HG02852 (cell line): ENCODE measurements around the gene PCDH15.

ENCODE experiments used
- ATAC-seq: cut with Tn5 transposase; IDR thresholded peaks from one replicate; pipeline ENCODE4 v1.9.1; 2021; ENCODE audit warnings: mild to moderate bottlenecking, moderate library complexity; ENCODE audit not compliant: unreplicated experiment

Gene PCDH15

DNA sequence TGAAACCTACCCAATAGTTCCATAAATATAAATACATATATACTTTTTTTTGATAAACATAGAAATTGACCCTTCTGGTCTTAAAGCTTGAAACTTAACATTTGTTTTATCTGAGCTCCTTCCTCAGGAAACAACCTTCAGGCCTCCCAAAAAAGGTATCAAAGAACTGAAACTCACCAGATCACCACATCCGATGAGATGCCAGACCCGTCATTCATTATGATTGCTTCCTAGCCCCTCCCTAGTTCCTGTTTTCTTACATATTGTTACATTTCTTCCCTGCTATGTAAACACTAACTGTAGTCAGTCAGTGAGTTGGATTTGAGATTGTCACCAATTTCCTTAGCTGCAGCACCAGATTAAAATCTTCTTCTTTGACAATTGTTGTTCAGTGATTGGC, 663.6 kb downstream of the PCDH15 start:
- ATAC-seq = no peak

DNA sequence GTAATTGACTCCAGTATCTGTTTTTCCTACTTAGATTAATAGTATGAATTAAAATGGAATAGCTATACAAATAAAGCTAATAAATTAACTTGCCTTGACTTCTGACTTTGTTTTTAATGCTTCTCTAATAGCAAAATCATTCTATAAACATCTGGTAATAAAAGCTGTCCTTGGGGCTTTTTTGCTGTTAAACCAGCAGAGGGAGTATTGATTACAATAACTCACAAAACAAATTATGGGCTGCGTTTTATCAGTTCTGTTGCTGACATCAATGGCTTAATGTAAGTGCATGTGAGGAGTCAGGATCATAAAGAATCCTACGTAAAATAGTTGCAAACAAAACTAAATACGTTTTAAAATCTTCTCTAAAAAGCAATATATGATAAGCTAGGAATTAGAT, 667.8 kb downstream of the PCDH15 start:
- ATAC-seq = no peak

DNA sequence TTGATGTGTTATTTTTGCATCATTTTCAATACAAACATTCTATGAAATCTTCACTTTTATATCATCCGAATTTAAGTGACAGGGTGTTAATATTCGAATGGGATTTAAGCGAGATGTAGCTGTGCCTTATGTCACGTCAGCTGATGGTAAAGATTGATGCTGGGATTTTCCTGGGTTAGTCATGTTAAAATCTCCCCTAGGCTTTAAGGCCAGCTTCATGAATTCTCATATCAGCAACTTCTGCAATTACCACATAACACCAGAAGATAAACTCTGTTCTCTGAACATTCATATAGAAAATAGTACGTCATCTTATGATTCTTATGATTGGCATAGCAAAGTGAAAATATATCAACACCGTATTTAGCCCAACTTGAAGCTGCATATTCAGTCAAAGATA, 669.2 kb downstream of the PCDH15 start:
- no peak for ATAC-seq

DNA sequence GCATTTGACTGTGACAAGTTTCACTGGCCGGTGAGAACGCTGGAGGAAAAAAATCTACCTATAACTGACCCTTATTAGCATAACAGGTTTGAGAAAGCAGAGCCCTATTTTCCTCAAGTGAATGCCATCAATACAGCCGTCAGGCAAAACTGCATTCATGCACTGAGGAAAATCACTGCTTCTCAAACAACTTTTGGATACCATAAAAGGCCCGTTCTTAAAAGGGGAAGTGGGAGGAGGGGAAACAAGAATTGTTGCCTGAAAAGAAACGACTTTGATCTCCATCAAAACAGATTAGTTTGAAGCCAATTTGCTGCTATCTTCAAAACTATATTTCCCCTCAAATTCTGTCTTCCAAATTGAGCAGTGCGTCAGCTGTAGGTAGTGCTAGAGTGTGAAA, 670.6 kb downstream of the PCDH15 start:
- no peak for ATAC-seq

- ATAC-seq = no peak
Observed at GRCh38 chr10:54125098-54125747, 675.8 kb downstream of the PCDH15 start.

GRCh38 chr10:54124209-54124885, 676.7 kb downstream of the PCDH15 start:
- ATAC-seq = no peak

DNA sequence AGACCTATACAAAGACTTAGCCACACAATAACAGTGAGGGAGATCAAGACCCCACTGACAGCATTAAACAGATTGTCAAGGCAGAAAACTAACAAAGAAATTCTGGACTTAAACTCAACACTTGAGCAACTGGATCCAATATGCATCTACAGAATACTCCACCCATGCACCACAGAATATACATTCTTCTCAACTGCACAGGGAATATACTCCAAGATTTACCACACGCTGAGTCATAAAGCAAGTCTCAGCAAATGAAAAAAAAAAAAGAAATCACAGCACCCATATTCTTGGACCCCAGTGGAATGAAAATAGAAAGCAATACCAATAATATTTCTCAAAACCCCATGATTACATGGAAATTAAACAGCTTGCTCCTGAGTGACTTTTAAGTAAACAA, 680.2 kb downstream of the PCDH15 start:
- no peak for ATAC-seq

GRCh38 chr10:54108961-54109360, 692.1 kb downstream of the PCDH15 start:
- no peak for ATAC-seq

DNA sequence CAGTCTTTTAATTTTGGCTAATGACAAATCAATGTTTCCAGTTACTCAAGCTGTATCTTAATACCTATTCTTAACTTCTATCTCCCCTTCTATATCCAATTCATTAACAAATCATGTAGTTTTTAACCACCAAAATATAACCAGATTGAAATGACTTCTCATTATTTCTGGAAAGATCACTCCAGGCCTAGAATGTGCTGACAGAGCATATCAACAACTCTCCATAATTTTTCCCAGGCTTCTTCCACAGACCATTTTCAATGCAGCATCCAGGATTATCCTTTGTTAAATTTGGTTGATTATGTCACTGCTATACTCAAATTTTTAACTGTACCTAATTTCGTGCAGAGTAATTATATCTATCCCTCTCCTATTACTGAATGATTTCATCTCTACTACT, 704.1 kb downstream of the PCDH15 start:
- ATAC-seq = no peak

DNA sequence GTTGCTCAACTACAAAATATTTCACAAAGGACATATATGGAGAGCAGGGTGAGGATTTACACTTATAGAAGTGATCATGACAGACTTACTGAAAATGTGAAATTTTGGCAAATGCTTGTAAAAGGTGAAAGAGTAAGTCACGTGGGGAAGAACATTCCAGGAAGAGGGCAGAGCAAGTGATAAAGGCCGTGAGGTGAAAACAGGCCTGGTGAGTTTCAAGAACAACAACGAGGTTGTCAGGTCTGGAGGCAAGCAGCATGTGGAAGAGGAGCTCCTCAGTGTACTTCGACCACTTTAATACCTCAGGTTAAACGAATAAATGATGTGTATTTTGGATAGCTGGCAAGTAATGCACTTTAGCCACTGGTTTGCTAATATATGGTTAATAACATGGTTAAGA, 706.7 kb downstream of the PCDH15 start:
- no peak for ATAC-seq

DNA sequence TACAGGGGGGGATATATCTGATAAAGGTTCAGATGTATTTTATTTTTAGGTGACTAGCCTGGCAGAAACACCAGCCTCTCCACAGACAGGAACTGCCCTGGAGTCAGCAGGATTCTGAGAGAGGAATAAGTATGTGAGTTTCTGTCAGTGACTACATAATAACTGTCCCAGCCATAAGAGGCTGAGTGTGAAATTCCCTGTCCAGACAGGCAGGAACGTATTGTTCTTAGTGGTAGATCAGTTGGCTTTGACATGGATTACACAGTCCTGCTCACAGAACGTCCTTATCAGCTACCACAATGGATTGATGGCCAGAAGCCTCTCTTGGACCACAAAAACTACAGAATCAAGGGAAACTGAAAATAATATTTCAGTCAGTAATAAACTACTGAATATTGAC, 709.8 kb downstream of the PCDH15 start:
- ATAC-seq = no peak

DNA sequence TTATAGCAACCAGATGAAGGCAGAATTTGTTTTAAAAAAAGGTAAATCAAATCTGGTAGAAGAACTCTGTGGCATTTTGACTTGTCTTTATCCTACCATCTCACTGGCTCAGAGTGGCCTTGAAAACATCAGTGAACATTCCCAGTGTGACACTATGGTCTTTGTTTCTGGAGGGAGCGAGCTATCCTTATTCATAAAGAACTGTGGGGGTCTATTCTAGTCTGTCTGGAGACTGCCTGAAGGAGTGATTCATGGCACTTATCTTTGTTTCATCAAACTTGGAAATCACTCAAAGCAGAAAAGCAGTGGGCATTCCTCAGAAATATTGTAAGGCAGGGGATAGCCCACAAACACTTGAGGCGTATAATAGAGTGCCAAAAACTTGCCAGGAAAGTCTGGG, 719.1 kb downstream of the PCDH15 start:
- ATAC-seq = no peak

GRCh38 chr10:54067361-54067760, 733.7 kb downstream of the PCDH15 start:
- ATAC-seq = no peak

DNA sequence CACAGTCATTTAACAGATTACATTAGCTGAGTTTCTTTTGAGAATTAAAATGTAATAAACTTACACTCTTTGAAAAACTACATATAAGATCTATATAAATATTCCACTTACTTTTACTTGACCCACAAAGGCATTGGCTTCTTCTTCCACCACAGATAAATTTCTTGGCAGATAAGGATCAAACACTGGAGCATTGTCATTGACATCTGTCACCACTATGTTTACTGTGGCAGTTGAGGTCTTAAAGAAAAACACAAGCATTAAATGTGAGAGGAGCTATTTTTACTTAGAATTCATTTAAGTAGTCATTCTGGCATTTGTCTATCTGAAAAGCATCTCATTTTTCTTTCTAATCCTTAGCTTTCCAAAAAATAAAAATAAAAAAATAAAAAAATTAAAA, 734.4 kb downstream of the PCDH15 start:
- no peak for ATAC-seq

- no peak for ATAC-seq
Observed at GRCh38 chr10:54065106-54065505, 735.9 kb downstream of the PCDH15 start.

DNA sequence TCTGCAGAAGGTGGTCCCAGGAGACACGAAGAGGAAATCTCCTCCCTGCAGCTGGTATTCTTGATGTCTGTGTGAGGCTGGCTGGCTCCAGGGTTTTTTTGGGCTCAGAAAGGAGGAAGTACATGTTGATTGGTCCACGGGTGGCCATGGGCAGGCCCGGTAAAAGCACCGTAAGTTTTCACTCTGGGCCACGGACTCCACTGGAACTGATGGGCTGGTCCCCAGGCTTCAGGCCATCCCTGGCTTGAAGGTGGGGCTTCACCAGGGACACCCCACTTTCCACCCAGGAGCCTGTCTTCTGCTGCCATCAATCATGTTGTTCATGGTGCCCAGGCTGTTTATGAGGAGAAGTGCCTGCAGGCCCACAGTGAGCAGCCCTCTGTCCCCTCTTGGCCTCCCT, 736.8 kb downstream of the PCDH15 start:
- no peak for ATAC-seq

GRCh38 chr10:54063514-54063913, 737.5 kb downstream of the PCDH15 start:
- ATAC-seq = no peak

- no peak for ATAC-seq
Observed at GRCh38 chr10:54060572-54060971, 740.5 kb downstream of the PCDH15 start.

GRCh38 chr10:54057357-54057756, 743.7 kb downstream of the PCDH15 start:
- ATAC-seq = no peak

- no peak for ATAC-seq
Observed at GRCh38 chr10:54026340-54026739, 774.7 kb downstream of the PCDH15 start.

- no peak for ATAC-seq
Observed at GRCh38 chr10:54011117-54011516, 789.9 kb downstream of the PCDH15 start.

- no peak for ATAC-seq
Observed at GRCh38 chr10:54010337-54010933, 790.6 kb downstream of the PCDH15 start.
